Thoracic aorta (tissue), 2 donors: ENCODE measurements around the gene LOXL3. TPM values are rescaled to one million over a fixed set of nuclear protein-coding genes. Genes with fewer than 3 reads are reported as not detected.

Experiments
- ATAC-seq: fragments of 150-250 bp; one replicate; pipeline ENCODE4 v1.8.0; 2017; ENCODE audit warnings: low read depth; ENCODE audit not compliant: insufficient number of reproducible peaks, low FRiP score
- DNase-seq: peaks from one replicate; pipeline ENCODE4 v3.0.0-alpha.2; 2020; ENCODE audit warnings: low spot score
- H3K27ac ChIP-seq, 2 donors: fragments of 200-600 bp; sonication (generic); 1 replicate in 1 of 2; 2 replicates in 1 of 2; pipeline ENCODE4 v1.5.1; 2016; ENCODE audit warnings: mild to moderate bottlenecking in 2 of 2, moderate library complexity in 2 of 2
- H3K27me3 ChIP-seq: fragments of 200-600 bp; sonication (generic); replicated peaks from 2 replicates; pipeline ENCODE4 v1.6.0; 2016; ENCODE audit warnings: mild to moderate bottlenecking; ENCODE audit not compliant: insufficient read depth
- H3K36me3 ChIP-seq: fragments of 200-600 bp; sonication (generic); one replicate; pipeline ENCODE4 v1.5.1; 2016
- H3K4me1 ChIP-seq, 2 donors: fragments of 200-600 bp; sonication (generic); 1 replicate in 1 of 2; 2 replicates in 1 of 2; pipeline versions ENCODE4 v1.5.1 to v1.6.0; 2016; ENCODE audit warnings: low read depth in 2 of 2, mild to moderate bottlenecking in 1 of 2; ENCODE audit not compliant: control insufficient read depth in 1 of 2
- H3K4me3 ChIP-seq: fragments of 200-600 bp; sonication (generic); 2 replicates; pipeline ENCODE4 v1.5.1; 2016; ENCODE audit warnings: mild to moderate bottlenecking
- H3K9me3 ChIP-seq: fragments of 200-600 bp; sonication (generic); 2 replicates; pipeline ENCODE4 v1.5.1; 2016
- CTCF ChIP-seq: fragments of 200-600 bp; sonication (generic); IDR thresholded peaks from one replicate; pipeline ENCODE4 v1.5.1; 2019; ENCODE audit warnings: antibody characterized with exemption
- total RNA-seq, 2 donors: library from RNA; depleted of rRNA; stranded (reverse); fragments of >200 nt; gene quantifications; one replicate each; pipeline versions ENCODE4 v1.1.0 to v1.2.3, GENCODE V29; 2016

The LOXL3 gene
- total RNA-seq, 2 donors from 2014 or later, result 16.6 to 24.9 TPM

- Histone ChIP-seq H3K4me1 (no peaks in the 10 kb centered on the region), H3K27me3 (no peaks in the 10 kb centered on the region), H3K27ac (no peak overlapping the region), H3K9me3 (no peaks in the 10 kb centered on the region), H3K4me3 (no peak overlapping the region), H3K36me3 (no peaks in the 10 kb centered on the region)
- DNase-seq (no peak), ATAC-seq (no peak)
- no peak for TF ChIP-seq CTCF
Observed at GRCh38 chr2:74577448-74577847, 23.7 kb upstream of the LOXL3 start.

GRCh38 chr2:74576863-74577229 is 23.1 kb upstream of the LOXL3 start:
- no peak overlapping the region for H3K27ac ChIP-seq
- DNase-seq, result no peak

GRCh38 chr2:74576211-74576862 is 22.6 kb upstream of the LOXL3 start:
- Histone ChIP-seq H3K4me3 (no peak overlapping the region), H3K4me1 (no peaks in the 10 kb centered on the region), H3K36me3 (no peaks in the 10 kb centered on the region), H3K9me3 (no peaks in the 10 kb centered on the region), H3K27me3 (no peaks in the 10 kb centered on the region), H3K27ac (no peak overlapping the region)
- no peak for DNase-seq
- ATAC-seq, result no peak
- TF ChIP-seq CTCF, result no peak

More at GRCh38 chr2:74576863-74577229, 23.1 kb upstream of the LOXL3 start:
- Histone ChIP-seq H3K4me1 (no peaks in the 10 kb centered on the region), H3K9me3 (no peaks in the 10 kb centered on the region), H3K36me3 (no peaks in the 10 kb centered on the region), H3K27me3 (no peaks in the 10 kb centered on the region), H3K4me3 (no peak overlapping the region)
- no peak for ATAC-seq
- no peak for TF ChIP-seq CTCF

- no peak overlapping the region for H3K4me3 ChIP-seq
- ATAC-seq, result no peak
- H3K27ac ChIP-seq, result no peak overlapping the region
- H3K27me3 ChIP-seq, result no peaks in the 10 kb centered on the region
- H3K4me1 ChIP-seq, result no peaks in the 10 kb centered on the region
- no peaks in the 10 kb centered on the region for H3K36me3 ChIP-seq
- no peak for TF ChIP-seq CTCF
- H3K9me3 ChIP-seq, result no peaks in the 10 kb centered on the region
- DNase-seq, result no peak
Observed at GRCh38 chr2:74575320-74575719, 21.6 kb upstream of the LOXL3 start.

GRCh38 chr2:74573747-74574562 is 20.2 kb upstream of the LOXL3 start:
- ATAC-seq, result no peak
- no peak for TF ChIP-seq CTCF
- no peak for DNase-seq

More at GRCh38 chr2:74573747-74574562, 20.2 kb upstream of the LOXL3 start:
- Histone ChIP-seq H3K9me3 (no peaks in the 10 kb centered on the region), H3K36me3 (no peaks in the 10 kb centered on the region), H3K4me3 (no peak overlapping the region), H3K27me3 (no peaks in the 10 kb centered on the region), H3K27ac (no peak overlapping the region), H3K4me1 (no peaks in the 10 kb centered on the region)
